Measurements from ENCODE around the gene CKAP2.

GRCh38 chr13:52455677-52456041 is 381 bp downstream of the CKAP2 start:
- TF ChIP-seq POLR2A (IDR thresholded peaks at IDR 0.05) = no peak
- TF ChIP-seq CTCF (IDR thresholded peaks at IDR 0.05) = no peak
- no peak for TF ChIP-seq POLR2AphosphoS5 (IDR thresholded peaks at IDR 0.05)
